Activated effector memory CD4-positive, alpha-beta T cell treated with anti-CD3 and anti-CD28 coated beads, Interleukin-2, amount 50 U/mL, for 16 hours (primary cell): ENCODE results near the gene TENT5A.

Experiments
- DNase-seq: peaks from one replicate; pipeline ENCODE4 v3.0.0-alpha.2; 2020

TENT5A gene

GRCh38 chr6:81700414-81700813, 52.1 kb downstream of the TENT5A start:
- no peak for DNase-seq

- no peak for DNase-seq
Measured at GRCh38 chr6:81697559-81697958, 54.9 kb downstream of the TENT5A start.

GRCh38 chr6:81696524-81696923, 56.0 kb downstream of the TENT5A start:
- no peak for DNase-seq
